BLaER1 (cell line): ENCODE results near the gene MAGI1.

ENCODE experiments used
- H3K27ac ChIP-seq: shearing (Covaris generic); formaldehyde crosslinking; 2 replicates; pipeline ENCODE4 v1.8.1; 2022
- H3K27me3 ChIP-seq: shearing (Covaris generic); formaldehyde crosslinking; 2 replicates; pipeline ENCODE4 v1.8.1; 2022
- H3K36me3 ChIP-seq: shearing (Covaris generic); formaldehyde crosslinking; 2 replicates; pipeline ENCODE4 v1.8.1; 2022
- H3K4me1 ChIP-seq: shearing (Covaris generic); formaldehyde crosslinking; 2 replicates; pipeline ENCODE4 v1.8.1; 2022
- H3K4me2 ChIP-seq: shearing (Covaris generic); formaldehyde crosslinking; 2 replicates; pipeline ENCODE4 v1.8.1; 2022
- H3K4me3 ChIP-seq: shearing (Covaris generic); formaldehyde crosslinking; 2 replicates; pipeline ENCODE4 v1.8.1; 2022
- H3K9ac ChIP-seq: shearing (Covaris generic); formaldehyde crosslinking; 2 replicates; pipeline ENCODE4 v1.8.1; 2022
- H3K9me3 ChIP-seq: shearing (Covaris generic); formaldehyde crosslinking; 2 replicates; pipeline ENCODE4 v1.8.1; 2022
- H4K20me1 ChIP-seq: shearing (Covaris generic); formaldehyde crosslinking; 2 replicates; pipeline ENCODE4 v1.8.1; 2022
- Cebpa-rat ChIP-seq: shearing (Covaris generic); IDR thresholded peaks from 2 replicates; pipeline ENCODE4 v1.8.1; 2022

The MAGI1 gene

DNA sequence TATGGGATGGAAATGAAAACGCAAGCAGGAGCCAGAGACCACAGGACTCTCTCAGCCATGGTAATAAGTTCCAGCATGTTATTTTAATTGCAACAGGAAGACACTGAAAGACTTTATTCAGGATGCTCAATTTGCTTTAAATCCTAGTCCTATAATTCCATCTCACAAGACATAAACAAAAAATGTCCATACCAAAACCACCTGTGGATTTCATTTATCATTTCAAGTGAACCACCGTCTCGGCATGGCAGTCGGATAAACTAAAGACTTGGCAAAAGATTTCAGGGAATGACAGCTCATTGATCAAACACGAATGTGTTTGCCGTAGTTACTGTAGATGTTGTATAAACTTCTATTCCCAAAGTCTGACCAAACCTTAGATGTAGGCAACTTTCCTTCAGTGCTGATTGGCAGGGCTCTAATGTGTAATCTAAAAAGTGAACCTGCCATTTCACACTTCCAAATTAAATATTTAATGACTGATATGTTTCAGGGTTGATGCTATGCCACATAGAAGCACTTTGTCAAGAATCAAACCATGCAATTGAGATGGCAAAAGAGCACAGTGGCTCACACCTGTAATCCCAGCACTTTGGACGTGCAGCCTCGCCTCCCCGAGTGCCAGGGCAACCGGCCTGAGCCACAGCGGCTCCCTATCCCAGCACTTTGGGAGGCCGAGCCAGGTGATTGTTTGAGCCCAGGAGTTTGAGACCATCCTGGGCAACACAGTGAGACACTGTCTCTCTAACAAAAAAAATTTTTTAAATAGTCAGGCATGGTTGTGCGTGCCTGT lies 331.7 kb downstream of the MAGI1 start:
- Histone ChIP-seq H3K4me3 (no peak overlapping the region), H3K36me3 (no peaks in the 10 kb centered on the region)
- TF ChIP-seq Cebpa-rat, result no peak

DNA sequence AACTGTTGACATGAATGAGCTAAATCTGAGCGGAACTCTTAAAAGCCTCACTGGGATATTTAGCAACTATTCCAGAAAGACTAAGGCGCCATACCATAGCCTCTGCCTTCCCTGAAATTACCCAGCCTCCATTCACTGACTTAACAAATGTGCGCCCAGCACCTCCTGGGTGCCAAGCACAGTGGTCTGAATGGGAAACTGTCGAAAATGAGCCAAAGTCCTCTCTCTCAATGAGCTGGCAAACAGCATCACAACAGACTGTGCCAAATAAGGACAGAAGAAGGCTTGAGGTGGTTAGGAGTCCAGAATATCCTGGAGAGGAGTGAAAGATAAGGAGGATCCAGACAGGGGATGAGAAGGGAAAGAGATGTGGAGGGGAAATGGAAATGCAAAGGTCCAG lies 332.4 kb downstream of the MAGI1 start:
- H3K27ac ChIP-seq, result no peak overlapping the region
- H4K20me1 ChIP-seq, result no peaks in the 10 kb centered on the region
- H3K9me3 ChIP-seq, result peaks cover 6% of the 10 kb centered on the region; the same call in 1 of the 2 replicates
- no peak overlapping the region for H3K4me2 ChIP-seq
- H3K9ac ChIP-seq, result no peak overlapping the region
- no peaks in the 10 kb centered on the region for H3K4me1 ChIP-seq
- TF ChIP-seq Cebpa-rat, result no peak
- H3K27me3 ChIP-seq, result no peaks in the 10 kb centered on the region
- H3K4me3 ChIP-seq, result no peak overlapping the region
- H3K36me3 ChIP-seq, result no peaks in the 10 kb centered on the region

More for the DNA sequence above, 331.7 kb downstream of the MAGI1 start:
- Histone ChIP-seq H3K9me3 (peaks cover 11% of the 10 kb centered on the region; the same call in 1 of the 2 replicates), H3K27ac (no peak overlapping the region), H3K4me1 (no peaks in the 10 kb centered on the region), H3K4me2 (no peak overlapping the region), H4K20me1 (no peaks in the 10 kb centered on the region), H3K27me3 (no peaks in the 10 kb centered on the region), H3K9ac (no peak overlapping the region)

DNA sequence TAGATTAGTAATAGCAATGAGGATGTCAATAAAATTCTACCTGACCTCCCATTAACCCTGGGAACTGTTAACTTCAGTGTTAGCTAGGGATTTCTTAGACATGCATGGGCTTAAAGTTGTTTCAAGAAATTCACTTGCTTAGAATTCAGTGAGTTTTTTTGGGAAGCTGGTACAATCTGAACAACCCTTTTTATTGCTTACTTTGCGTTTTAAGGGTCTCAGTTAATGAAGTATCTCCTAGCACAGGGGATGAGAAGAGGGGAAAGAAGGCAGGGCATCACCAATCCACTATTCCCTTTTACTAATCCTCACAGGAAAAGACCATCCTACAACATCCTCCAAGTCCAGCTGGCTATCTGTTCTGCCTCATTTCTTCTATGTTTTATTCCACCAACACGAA lies 334.9 kb downstream of the MAGI1 start:
- H3K27ac ChIP-seq, result no peak overlapping the region
- H4K20me1 ChIP-seq, result no peaks in the 10 kb centered on the region
- no peaks in the 10 kb centered on the region for H3K27me3 ChIP-seq
- H3K36me3 ChIP-seq, result no peaks in the 10 kb centered on the region
- no peak overlapping the region for H3K9ac ChIP-seq
- no peak overlapping the region for H3K4me2 ChIP-seq
- no peaks in the 10 kb centered on the region for H3K4me1 ChIP-seq
- H3K9me3 ChIP-seq, result peaks cover 6% of the 10 kb centered on the region
- no peak for TF ChIP-seq Cebpa-rat
- H3K4me3 ChIP-seq, result no peak overlapping the region

DNA sequence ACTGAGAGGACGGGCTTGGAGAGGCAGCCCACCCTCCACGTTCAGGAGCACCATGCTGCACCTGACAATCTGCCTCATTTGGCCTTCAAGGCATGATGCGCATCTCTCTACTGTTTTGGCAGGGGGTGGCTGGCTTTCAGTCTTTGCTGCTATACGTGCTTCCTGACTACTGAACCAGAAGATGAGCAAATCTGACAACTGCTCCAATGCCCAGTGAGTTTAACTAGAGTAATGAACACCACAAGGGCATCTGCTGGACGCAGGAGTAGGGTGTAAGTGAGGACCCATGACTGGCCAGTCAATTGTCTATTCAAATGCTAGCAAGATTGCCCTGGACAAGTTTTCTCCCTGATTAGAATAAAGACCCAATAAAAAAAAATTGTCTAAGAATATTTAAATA lies 335.7 kb downstream of the MAGI1 start:
- Histone ChIP-seq H3K27ac (no peak overlapping the region), H3K4me3 (no peak overlapping the region), H3K4me1 (no peaks in the 10 kb centered on the region), H4K20me1 (no peaks in the 10 kb centered on the region), H3K9me3 (peaks cover 6% of the 10 kb centered on the region), H3K36me3 (no peaks in the 10 kb centered on the region), H3K27me3 (no peaks in the 10 kb centered on the region), H3K4me2 (no peak overlapping the region), H3K9ac (no peak overlapping the region)
- TF ChIP-seq Cebpa-rat, result no peak

DNA sequence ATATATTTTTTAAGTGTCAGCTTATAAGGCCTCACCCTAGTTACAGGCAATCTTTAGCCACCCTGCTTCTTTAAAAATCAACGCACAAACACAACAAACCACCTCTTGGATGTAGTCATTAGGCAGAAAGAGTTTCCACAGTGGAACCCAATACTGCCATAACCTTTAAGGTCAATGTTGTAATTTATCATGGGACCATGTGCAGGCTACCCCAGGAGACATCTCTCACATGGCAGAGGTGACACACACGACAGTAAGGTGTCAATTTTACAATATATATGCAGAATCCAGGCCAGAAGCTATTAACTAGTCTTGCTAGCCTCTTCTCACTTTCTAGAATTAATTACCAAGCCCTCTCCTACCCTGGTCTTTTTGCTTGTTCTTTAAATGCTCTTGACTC lies 336.5 kb downstream of the MAGI1 start:
- H3K4me2 ChIP-seq, result no peak overlapping the region
- no peaks in the 10 kb centered on the region for H3K4me1 ChIP-seq
- no peak overlapping the region for H3K27ac ChIP-seq
- H3K9ac ChIP-seq, result no peak overlapping the region
- H3K9me3 ChIP-seq, result peaks cover 6% of the 10 kb centered on the region
- H3K27me3 ChIP-seq, result no peaks in the 10 kb centered on the region
- no peaks in the 10 kb centered on the region for H3K36me3 ChIP-seq
- no peak overlapping the region for H3K4me3 ChIP-seq
- no peaks in the 10 kb centered on the region for H4K20me1 ChIP-seq
- no peak for TF ChIP-seq Cebpa-rat

DNA sequence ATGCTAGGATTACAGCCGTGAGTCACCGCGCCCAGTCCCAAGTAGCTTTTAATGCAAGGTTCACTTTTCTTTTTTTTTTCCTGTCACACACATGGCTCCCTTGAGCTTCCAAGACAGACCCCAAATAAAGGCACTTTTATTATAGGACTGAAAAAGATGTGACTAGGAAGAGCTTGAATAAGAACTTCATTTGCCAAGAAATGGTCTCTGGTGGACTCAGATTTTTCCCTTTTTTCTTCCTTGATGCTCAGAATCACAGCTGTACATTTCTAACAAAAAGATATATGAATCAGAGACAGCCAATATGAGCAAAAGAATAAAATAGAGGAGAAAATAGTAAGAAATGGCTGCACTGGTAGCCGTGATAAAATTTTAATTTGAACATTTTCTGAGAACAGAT lies 337.2 kb downstream of the MAGI1 start:
- Histone ChIP-seq H3K9ac (no peak overlapping the region), H3K4me1 (no peaks in the 10 kb centered on the region), H3K36me3 (no peaks in the 10 kb centered on the region), H3K4me2 (no peak overlapping the region), H3K27ac (no peak overlapping the region), H4K20me1 (no peaks in the 10 kb centered on the region), H3K4me3 (no peak overlapping the region), H3K27me3 (no peaks in the 10 kb centered on the region), H3K9me3 (peaks cover 6% of the 10 kb centered on the region)
- no peak for TF ChIP-seq Cebpa-rat

DNA sequence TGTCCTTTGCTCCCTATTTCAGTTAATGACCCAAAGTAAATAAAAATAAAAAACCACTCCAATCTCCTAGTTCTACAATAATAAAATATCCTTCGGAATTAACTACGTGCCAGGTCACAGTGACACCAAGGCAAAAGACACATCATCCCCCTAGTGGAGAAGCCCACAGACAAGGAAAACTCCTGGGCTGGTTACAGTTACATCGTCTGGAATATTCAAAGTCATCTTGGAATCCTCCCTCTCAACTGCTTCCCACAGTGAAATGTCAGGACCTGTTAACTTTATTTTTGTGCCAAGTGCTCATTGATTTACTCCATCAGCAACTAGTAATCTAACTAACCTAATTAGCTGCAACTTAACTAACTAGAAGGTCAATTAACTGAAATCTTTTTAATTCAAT lies 349.3 kb downstream of the MAGI1 start:
- peaks cover 18% of the 10 kb centered on the region for H3K4me1 ChIP-seq
- H3K27ac ChIP-seq, result no peak overlapping the region
- H3K9ac ChIP-seq, result no peak overlapping the region
- no peak overlapping the region for H3K4me2 ChIP-seq
- H3K9me3 ChIP-seq, result peaks cover 21% of the 10 kb centered on the region
- no peak for TF ChIP-seq Cebpa-rat
- H3K27me3 ChIP-seq, result no peaks in the 10 kb centered on the region
- H4K20me1 ChIP-seq, result no peaks in the 10 kb centered on the region
- no peak overlapping the region for H3K4me3 ChIP-seq
- H3K36me3 ChIP-seq, result no peaks in the 10 kb centered on the region

DNA sequence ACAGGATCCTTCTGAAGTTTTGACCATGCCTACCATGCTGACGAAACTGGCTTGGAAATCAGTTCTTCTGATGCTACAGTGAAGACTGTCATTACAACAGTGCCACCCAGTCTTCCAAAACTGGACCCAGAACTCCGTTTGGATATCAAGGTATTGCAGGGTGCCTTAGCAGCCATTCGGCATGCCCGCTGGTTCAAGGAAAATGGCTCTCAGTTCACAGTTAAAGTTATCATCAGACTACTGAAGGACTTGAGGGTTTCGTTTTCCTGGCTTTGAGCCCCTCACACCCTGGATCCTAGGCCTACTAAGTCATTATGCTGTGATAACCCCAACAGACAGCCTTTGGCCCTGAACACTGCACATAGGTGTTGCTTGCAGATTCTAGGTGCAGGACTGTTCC lies 351.0 kb downstream of the MAGI1 start:
- H3K4me3 ChIP-seq, result no peak overlapping the region
- no peak overlapping the region; the same call in 1 of the 2 replicates for H3K4me2 ChIP-seq
- no peak for TF ChIP-seq Cebpa-rat

DNA sequence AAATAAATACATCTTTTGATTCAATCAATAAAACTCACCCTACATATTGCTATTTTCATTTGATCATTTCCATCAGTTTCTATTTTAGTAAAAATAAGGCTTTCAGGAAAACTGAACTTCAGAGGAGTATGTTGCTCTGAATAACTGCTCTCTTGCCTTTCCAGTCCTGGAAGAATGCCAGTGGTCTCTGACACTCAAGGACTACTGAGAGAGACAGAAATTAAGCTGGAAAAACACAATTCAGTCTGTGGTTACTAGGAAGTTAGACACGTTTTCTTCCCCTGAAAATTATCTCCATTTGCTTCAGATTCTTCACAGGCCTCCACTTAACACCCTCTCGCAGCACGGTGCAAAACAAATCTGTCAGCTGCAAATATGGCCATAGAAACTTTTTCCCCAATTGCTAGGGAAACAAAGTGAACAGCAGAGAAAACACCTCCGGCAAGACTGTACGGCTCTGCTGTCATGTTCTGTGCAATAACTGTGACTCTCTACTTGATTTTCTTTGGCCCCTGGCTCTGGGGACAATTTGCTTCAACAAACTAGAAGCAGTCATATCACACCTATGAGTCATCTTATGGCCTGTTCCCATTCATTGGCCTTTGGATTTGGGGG lies 353.0 kb downstream of the MAGI1 start:
- Histone ChIP-seq H4K20me1 (no peaks in the 10 kb centered on the region), H3K27ac (no peak overlapping the region), H3K4me3 (no peak overlapping the region), H3K4me1 (peaks cover 7% of the 10 kb centered on the region), H3K36me3 (no peaks in the 10 kb centered on the region), H3K4me2 (no peak overlapping the region), H3K9ac (no peak overlapping the region), H3K27me3 (no peaks in the 10 kb centered on the region), H3K9me3 (peaks cover 13% of the 10 kb centered on the region; the same call in 1 of the 2 replicates)
- no peak for TF ChIP-seq Cebpa-rat

More for the DNA sequence above, 351.0 kb downstream of the MAGI1 start:
- no peaks in the 10 kb centered on the region for H3K36me3 ChIP-seq
- H3K27ac ChIP-seq, result no peak overlapping the region
- no peaks in the 10 kb centered on the region for H4K20me1 ChIP-seq
- H3K9me3 ChIP-seq, result peaks cover 13% of the 10 kb centered on the region; the same call in 1 of the 2 replicates
- no peak overlapping the region for H3K9ac ChIP-seq
- H3K4me1 ChIP-seq, result peaks cover 18% of the 10 kb centered on the region
- no peaks in the 10 kb centered on the region for H3K27me3 ChIP-seq

DNA sequence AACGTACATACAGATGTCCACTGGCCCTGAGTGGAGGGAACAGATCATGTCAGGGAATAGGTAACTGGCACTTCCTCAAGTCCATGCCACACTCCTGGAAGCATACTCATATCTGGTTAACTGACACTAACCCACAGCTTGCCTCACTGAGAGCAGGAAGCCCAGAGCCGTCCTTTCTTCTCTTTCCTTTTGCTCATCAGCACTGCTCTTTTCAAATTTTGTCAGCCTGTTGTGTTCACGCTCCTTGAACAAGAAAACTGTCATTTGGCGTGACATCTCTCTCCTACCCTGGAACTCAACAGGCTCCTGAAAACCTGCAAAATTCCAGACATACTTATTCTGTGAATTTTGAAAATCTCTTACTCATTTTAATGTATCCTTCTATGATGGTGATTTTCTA lies 360.2 kb downstream of the MAGI1 start:
- no peak overlapping the region for H3K4me3 ChIP-seq
- H3K27ac ChIP-seq, result no peak overlapping the region
- no peaks in the 10 kb centered on the region for H3K36me3 ChIP-seq
- no peak for TF ChIP-seq Cebpa-rat
- H4K20me1 ChIP-seq, result no peaks in the 10 kb centered on the region
- no peaks in the 10 kb centered on the region for H3K27me3 ChIP-seq
- H3K9me3 ChIP-seq, result no peaks in the 10 kb centered on the region
- no peak overlapping the region for H3K4me2 ChIP-seq
- H3K4me1 ChIP-seq, result peaks cover 11% of the 10 kb centered on the region
- H3K9ac ChIP-seq, result no peak overlapping the region
